Upper lobe of left lung (tissue), 4 donors: ENCODE results near the gene DXO.
"Not testable (repeated sequence)": the region's sequence is repeated elsewhere in the genome, so short reads cannot be mapped to it uniquely, and the experiment has no call there.

ENCODE experiments used
- CTCF ChIP-seq, 6 experiments: fragments of 450-650 bp in 4 of 6; fragments of 200-600 bp in 2 of 6; sonication (generic) in 2 of 6; IDR thresholded peaks; one replicate each; pipeline ENCODE4 v1.5.1; 2016 to 2019; ENCODE audit warnings: antibody characterized with exemption in 6 of 6
- POLR2A ChIP-seq, 4 donors: fragments of 450-650 bp; IDR thresholded peaks; one replicate each; pipeline ENCODE4 v1.5.1; 2016 to 2017; ENCODE audit warnings: antibody characterized with exemption in 4 of 4, mild to moderate bottlenecking in 2 of 4

- TF ChIP-seq CTCF, POLR2A (IDR thresholded peaks at IDR 0.05): not testable (repeated sequence)
Observed at GRCh38 chr6:32008616-32009015, 36.7 kb upstream of the DXO start.
